Loucy (cell line): ENCODE results near the gene STX5.

ENCODE experiments used
- H2AFZ ChIP-seq: fragments of 200-600 bp; sonication (generic); 2 replicates; pipeline ENCODE4 v1.6.0; 2016; ENCODE audit warnings: antibody characterized with exemption, mild to moderate bottlenecking, low read length, moderate library complexity
- H3F3A ChIP-seq: fragments of 200-600 bp; 2 replicates; pipeline ENCODE4 v1.6.0; 2016; ENCODE audit warnings: antibody characterized with exemption, low read depth, mild to moderate bottlenecking
- H3K27me3 ChIP-seq: fragments of 200-600 bp; sonication (generic); 2 replicates; pipeline ENCODE4 v1.6.1; 2014; ENCODE audit warnings: low read length, mild to moderate bottlenecking; ENCODE audit not compliant: insufficient read depth, poor library complexity, severe bottlenecking
- H3K36me3 ChIP-seq: fragments of 200-600 bp; sonication (generic); 2 replicates; pipeline ENCODE4 v1.6.1; 2016; ENCODE audit warnings: low read length; ENCODE audit not compliant: insufficient read depth
- H3K4me1 ChIP-seq: fragments of 200-600 bp; sonication (generic); 2 replicates; pipeline ENCODE4 v1.5.1; 2014; ENCODE audit warnings: low read length, mild to moderate bottlenecking; ENCODE audit not compliant: insufficient read depth, poor library complexity, severe bottlenecking
- H3K4me2 ChIP-seq: fragments of 200-600 bp; sonication (generic); 2 replicates; pipeline ENCODE4 v1.6.0; 2014; ENCODE audit warnings: antibody characterized with exemption, low read length, low read depth, mild to moderate bottlenecking; ENCODE audit not compliant: poor library complexity, severe bottlenecking
- H3K4me3 ChIP-seq: fragments of 200-600 bp; sonication (generic); 2 replicates; pipeline ENCODE4 v1.5.1; 2014; ENCODE audit warnings: low read length, mild to moderate bottlenecking, mixed read lengths; ENCODE audit not compliant: poor library complexity, severe bottlenecking
- H3K79me2 ChIP-seq: fragments of 200-600 bp; sonication (generic); 2 replicates; pipeline ENCODE4 v1.6.1; 2014; ENCODE audit warnings: low read length; ENCODE audit not compliant: insufficient read depth
- H3K9ac ChIP-seq: fragments of 200-600 bp; sonication (generic); 2 replicates; pipeline ENCODE4 v1.6.0; 2014; ENCODE audit warnings: mild to moderate bottlenecking, low read depth, low read length, moderate library complexity; ENCODE audit not compliant: poor library complexity, severe bottlenecking
- H3K9me2 ChIP-seq: fragments of 200-600 bp; sonication (generic); replicated peaks from 2 replicates; pipeline ENCODE4 v1.6.1; 2016; ENCODE audit warnings: low read depth, low read length, mixed read lengths
- H3K9me3 ChIP-seq: fragments of 200-600 bp; sonication (generic); 2 replicates; pipeline ENCODE4 v1.6.1; 2014; ENCODE audit warnings: mild to moderate bottlenecking, antibody characterized with exemption, low read length, low read depth; ENCODE audit not compliant: insufficient read depth
- H4K20me1 ChIP-seq: fragments of 200-600 bp; sonication (generic); 2 replicates; pipeline ENCODE4 v1.6.0; 2014; ENCODE audit warnings: antibody characterized with exemption, low read length, mild to moderate bottlenecking; ENCODE audit not compliant: insufficient read depth, poor library complexity, severe bottlenecking
- EZH2phosphoT487 ChIP-seq: fragments of 200-600 bp; IDR thresholded peaks from 2 replicates; pipeline ENCODE4 v1.6.1; 2018; ENCODE audit warnings: antibody characterized with exemption, mild to moderate bottlenecking, moderate library complexity, borderline replicate concordance
- TF ChIP-seq, protein P1 (sequence below): fragments of 200-600 bp; sonication (generic); conservative IDR thresholded peaks from 2 replicates; pipeline ENCODE4 v1.5.1; 2014; ENCODE audit warnings: mild to moderate bottlenecking, antibody characterized with exemption, low read length

The STX5 gene

DNA sequence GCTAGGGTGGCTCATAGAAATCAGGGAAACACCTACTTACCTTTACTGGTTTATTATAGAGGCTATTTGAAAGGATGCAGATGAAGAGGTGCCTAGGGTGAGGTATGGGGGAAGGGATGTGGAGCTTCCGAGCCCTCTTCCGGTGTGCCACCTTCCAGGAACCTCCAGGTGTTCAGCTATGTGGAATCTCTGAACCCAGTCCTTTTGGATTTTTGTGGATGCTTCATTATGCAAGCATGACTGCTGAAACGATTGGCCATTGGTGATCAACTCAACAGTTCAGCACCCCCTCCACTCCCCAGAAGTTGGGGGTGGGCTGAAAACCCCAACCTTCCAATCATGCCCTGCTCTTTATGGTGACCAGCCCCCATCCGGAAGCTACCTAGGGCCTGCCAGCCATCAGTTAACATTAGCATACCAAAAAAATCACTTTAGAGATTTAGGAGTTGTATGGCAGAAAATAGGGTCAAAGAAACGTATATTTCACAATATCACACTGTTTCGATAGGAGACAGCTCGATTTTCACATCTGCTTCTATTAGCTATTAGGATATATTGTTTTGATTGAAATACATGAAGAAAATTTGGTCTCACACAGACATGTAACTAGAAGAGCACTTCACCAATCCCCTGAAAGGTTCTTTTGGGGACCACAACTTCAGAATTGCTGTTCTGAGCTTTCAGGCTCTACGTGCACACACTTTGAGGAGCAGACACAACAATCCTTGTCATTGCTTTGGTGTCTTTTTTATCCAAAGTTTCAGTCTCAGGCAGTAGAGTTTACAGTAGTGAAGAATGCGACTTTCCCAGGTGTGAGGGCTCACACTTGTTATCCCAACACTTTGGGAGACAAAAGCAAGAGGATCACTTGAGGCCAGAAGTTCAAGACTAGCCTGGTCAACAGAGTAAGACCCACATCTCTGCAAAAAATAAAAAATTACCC lies 73.7 kb downstream of the STX5 start:
- H3K27me3 ChIP-seq, result no peaks in the 10 kb centered on the region
- peaks cover 16% of the 10 kb centered on the region for H3K4me1 ChIP-seq
- H3K4me2 ChIP-seq, result no peak overlapping the region
- no peaks in the 10 kb centered on the region for H3K36me3 ChIP-seq
- H3K9me2 ChIP-seq, result no peaks in the 10 kb centered on the region
- H4K20me1 ChIP-seq, result peaks cover 7% of the 10 kb centered on the region
- H3K4me3 ChIP-seq, result no peak overlapping the region
- no peak for TF ChIP-seq EZH2phosphoT487
- TF ChIP-seq, protein P1, sequence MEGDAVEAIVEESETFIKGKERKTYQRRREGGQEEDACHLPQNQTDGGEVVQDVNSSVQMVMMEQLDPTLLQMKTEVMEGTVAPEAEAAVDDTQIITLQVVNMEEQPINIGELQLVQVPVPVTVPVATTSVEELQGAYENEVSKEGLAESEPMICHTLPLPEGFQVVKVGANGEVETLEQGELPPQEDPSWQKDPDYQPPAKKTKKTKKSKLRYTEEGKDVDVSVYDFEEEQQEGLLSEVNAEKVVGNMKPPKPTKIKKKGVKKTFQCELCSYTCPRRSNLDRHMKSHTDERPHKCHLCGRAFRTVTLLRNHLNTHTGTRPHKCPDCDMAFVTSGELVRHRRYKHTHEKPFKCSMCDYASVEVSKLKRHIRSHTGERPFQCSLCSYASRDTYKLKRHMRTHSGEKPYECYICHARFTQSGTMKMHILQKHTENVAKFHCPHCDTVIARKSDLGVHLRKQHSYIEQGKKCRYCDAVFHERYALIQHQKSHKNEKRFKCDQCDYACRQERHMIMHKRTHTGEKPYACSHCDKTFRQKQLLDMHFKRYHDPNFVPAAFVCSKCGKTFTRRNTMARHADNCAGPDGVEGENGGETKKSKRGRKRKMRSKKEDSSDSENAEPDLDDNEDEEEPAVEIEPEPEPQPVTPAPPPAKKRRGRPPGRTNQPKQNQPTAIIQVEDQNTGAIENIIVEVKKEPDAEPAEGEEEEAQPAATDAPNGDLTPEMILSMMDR, result no peak
- H3K79me2 ChIP-seq, result peaks cover 19% of the 10 kb centered on the region
- H3K9me3 ChIP-seq, result no peaks in the 10 kb centered on the region
- no peak overlapping the region for H2AFZ ChIP-seq
- no peaks in the 10 kb centered on the region for H3F3A ChIP-seq
- H3K9ac ChIP-seq, result no peak overlapping the region
